Nephron (organoid): ENCODE results near the gene RGS6.
A peak's percentile ranks its signal among the peaks of the same experiment; 100 is the strongest.

Experiments used
- H3K27ac Mint-ChIP-seq, 3 experiments: 2 replicates each; pipeline ENCODE4 v1.8.0; 2020; ENCODE audit warnings: mixed read lengths in 3 of 3, mild to moderate bottlenecking in 2 of 3, moderate library complexity in 1 of 3
- H3K27me3 Mint-ChIP-seq: 2 replicates; pipeline ENCODE4 v1.8.0; 2021; ENCODE audit warnings: low read depth, mild to moderate bottlenecking, moderate library complexity, mixed read lengths
- H3K36me3 Mint-ChIP-seq: 2 replicates; pipeline ENCODE4 v1.8.0; 2020; ENCODE audit warnings: low read depth, mixed read lengths
- H3K4me1 Mint-ChIP-seq: 2 replicates; pipeline ENCODE4 v1.8.0; 2020; ENCODE audit warnings: mixed read lengths
- H3K4me3 Mint-ChIP-seq, 3 experiments: 2 replicates each; pipeline ENCODE4 v1.8.0; 2020; ENCODE audit warnings: mild to moderate bottlenecking in 3 of 3, mixed read lengths in 3 of 3, moderate library complexity in 2 of 3
- H3K9me3 Mint-ChIP-seq: 2 replicates; pipeline ENCODE4 v1.8.0; 2020; ENCODE audit warnings: mixed read lengths
- CTCF ChIP-seq, 3 experiments: fragments of 200-600 bp; sonication (generic); IDR thresholded peaks; one replicate each; pipeline ENCODE4 v1.5.0; 2021; ENCODE audit warnings: antibody characterized with exemption in 3 of 3; ENCODE audit not compliant: unreplicated experiment in 3 of 3

The RGS6 gene

GRCh38 chr14:72609205-72609916 lies 677.1 kb downstream of the RGS6 start:
- Mint-ChIP-seq H3K4me3 (no peak overlapping the region), H3K27me3 (peaks cover 8% of the 10 kb centered on the region), H3K36me3 (no peaks in the 10 kb centered on the region), H3K9me3 (no peaks in the 10 kb centered on the region), H3K4me1 (peaks cover 54% of the 10 kb centered on the region), H3K27ac (peak overlapping the region in 1 of 3 experiments; percentile 31)
- no peak for TF ChIP-seq CTCF (IDR thresholded peaks at IDR 0.05; ENCODE audit: unreplicated experiment in 3 of 3)

- H3K27ac Mint-ChIP-seq = no peak overlapping the region
- no peak for TF ChIP-seq CTCF (IDR thresholded peaks at IDR 0.05; ENCODE audit: unreplicated experiment in 3 of 3)
- peaks cover 8% of the 10 kb centered on the region for H3K27me3 Mint-ChIP-seq
- H3K36me3 Mint-ChIP-seq = no peaks in the 10 kb centered on the region
- peaks cover 52% of the 10 kb centered on the region for H3K4me1 Mint-ChIP-seq
- H3K9me3 Mint-ChIP-seq = no peaks in the 10 kb centered on the region
- no peak overlapping the region for H3K4me3 Mint-ChIP-seq
These were observed 678.0 kb downstream of the RGS6 start for GRCh38 chr14:72610096-72610830.

- no peaks in the 10 kb centered on the region for H3K9me3 Mint-ChIP-seq
- H3K27ac Mint-ChIP-seq = no peak overlapping the region
- no peak for TF ChIP-seq CTCF (IDR thresholded peaks at IDR 0.05; ENCODE audit: unreplicated experiment in 3 of 3)
- no peaks in the 10 kb centered on the region for H3K36me3 Mint-ChIP-seq
- peaks cover 8% of the 10 kb centered on the region for H3K27me3 Mint-ChIP-seq
- peaks cover 57% of the 10 kb centered on the region for H3K4me1 Mint-ChIP-seq
- H3K4me3 Mint-ChIP-seq = no peak overlapping the region
These were observed 678.6 kb downstream of the RGS6 start for GRCh38 chr14:72610831-72611200.

GRCh38 chr14:72611506-72611905 lies 679.3 kb downstream of the RGS6 start:
- no peak for TF ChIP-seq CTCF (IDR thresholded peaks at IDR 0.05; ENCODE audit: unreplicated experiment in 3 of 3)
- no peaks in the 10 kb centered on the region for H3K36me3 Mint-ChIP-seq
- H3K27ac Mint-ChIP-seq = peak overlapping the region in 2 of 3 experiments; percentile 59 to 62
- no peaks in the 10 kb centered on the region for H3K9me3 Mint-ChIP-seq
- peaks cover 58% of the 10 kb centered on the region for H3K4me1 Mint-ChIP-seq
- peaks cover 8% of the 10 kb centered on the region for H3K27me3 Mint-ChIP-seq
- H3K4me3 Mint-ChIP-seq = no peak overlapping the region

- peaks cover 8% of the 10 kb centered on the region for H3K27me3 Mint-ChIP-seq
- no peak overlapping the region for H3K4me3 Mint-ChIP-seq
- H3K27ac Mint-ChIP-seq = peak overlapping the region; percentile 62 to 99 (median 70)
- no peaks in the 10 kb centered on the region for H3K9me3 Mint-ChIP-seq
- no peaks in the 10 kb centered on the region for H3K36me3 Mint-ChIP-seq
- peaks cover 61% of the 10 kb centered on the region for H3K4me1 Mint-ChIP-seq
- no peak for TF ChIP-seq CTCF (IDR thresholded peaks at IDR 0.05; ENCODE audit: unreplicated experiment in 3 of 3)
These were observed 679.8 kb downstream of the RGS6 start for GRCh38 chr14:72612041-72612440.
